H1 (cell line): Measurements from ENCODE around the gene CLEC10A. TPM values are rescaled to one million over a fixed set of nuclear protein-coding genes. Genes with fewer than 3 reads are reported as not detected.

ENCODE experiments used
- CTCF ChIA-PET: fragments of 300-600 bp; sonication (Branson Sonifier 250); formaldehyde crosslinking; loops from one replicate; lab custom pipeline; 2021; ENCODE audit not compliant: partially characterized antibody; lab: Charles Lee
- POLR2A ChIA-PET: fragments of 300-600 bp; sonication (Branson Sonifier 250); formaldehyde crosslinking; loops from one replicate; lab custom pipeline; 2021; ENCODE audit warnings: inconsistent platforms; ENCODE audit not compliant: partially characterized antibody; lab: Charles Lee
- DNase-seq, 2 experiments: peaks; one replicate each; pipeline versions ENCODE4 v3.0.0 to v3.0.0-alpha.2; 2010 to 2022; ENCODE audit warnings: low spot score in 2 of 2, low read depth in 1 of 2, mixed read lengths in 1 of 2
- FAIRE-seq: peaks from 2 replicates; lab custom pipeline; 2011; peaks lifted over from hg19 to GRCh38; lab: Jason Lieb, UNC
- H2AFZ ChIP-seq: 2 replicates; pipeline ENCODE4 v1.8.1; 2012; ENCODE audit warnings: low read length, inconsistent platforms
- H2AK5ac ChIP-seq: 2 replicates; pipeline ENCODE4 v1.6.1; 2013; ENCODE audit warnings: low read depth, low read length
- H2BK120ac ChIP-seq: replicated peaks from 2 replicates; pipeline ENCODE3; 2013; ENCODE audit warnings: low read depth, low read length, inconsistent platforms
- H2BK12ac ChIP-seq: 2 replicates; pipeline ENCODE4 v1.6.1; 2013; ENCODE audit warnings: low read depth, low read length
- H2BK15ac ChIP-seq: 2 replicates; pipeline ENCODE4 v1.6.1; 2013; ENCODE audit warnings: low read length
- H2BK20ac ChIP-seq: 2 replicates; pipeline ENCODE4 v1.6.1; 2013; ENCODE audit warnings: low read length
- H2BK5ac ChIP-seq: 2 replicates; pipeline ENCODE4 v1.6.1; 2013; ENCODE audit warnings: low read depth, low read length
- H3K14ac ChIP-seq: 2 replicates; pipeline ENCODE4 v1.6.1; 2013; ENCODE audit warnings: inconsistent platforms; ENCODE audit not compliant: insufficient read length
- H3K18ac ChIP-seq: 2 replicates; pipeline ENCODE4 v1.6.1; 2013; ENCODE audit warnings: low read length; ENCODE audit errors: extremely low read depth
- H3K23ac ChIP-seq: 2 replicates; pipeline ENCODE4 v1.6.1; 2013; ENCODE audit warnings: inconsistent platforms; ENCODE audit not compliant: insufficient read length
- H3K23me2 ChIP-seq: 2 replicates; pipeline ENCODE4 v1.6.1; 2013; ENCODE audit warnings: low read depth, low read length
- H3K27ac ChIP-seq: 2 replicates; pipeline ENCODE4 v1.6.1; 2011; ENCODE audit warnings: low read depth, low read length, inconsistent platforms
- H3K27me3 ChIP-seq, 4 experiments: replicated peaks in 1 of 4; 1 replicate in 1 of 4; 2 replicates in 3 of 4; pipeline versions ENCODE4 v1.6.1 to v1.8.1; 2011 to 2013; ENCODE audit warnings: low read length in 3 of 4, mild to moderate bottlenecking in 3 of 4, inconsistent platforms in 2 of 4, mixed read lengths in 2 of 4, moderate library complexity in 1 of 4; ENCODE audit not compliant: control insufficient read depth in 3 of 4, insufficient read depth in 3 of 4; ENCODE audit errors: extremely low read depth in 1 of 4
- H3K36me3 ChIP-seq, 4 experiments: 2 replicates each; pipeline versions ENCODE4 v1.6.1 to v1.8.1; 2011 to 2013; ENCODE audit warnings: mild to moderate bottlenecking in 4 of 4, low read length in 3 of 4, moderate library complexity in 2 of 4, control low read depth in 1 of 4, inconsistent platforms in 1 of 4; ENCODE audit not compliant: insufficient read depth in 4 of 4, control insufficient read depth in 2 of 4
- H3K4ac ChIP-seq: replicated peaks from 2 replicates; pipeline ENCODE3; 2013; ENCODE audit warnings: low read length, low read depth, mixed read lengths, inconsistent platforms; ENCODE audit not compliant: insufficient read length
- H3K4me1 ChIP-seq, 4 experiments: replicated peaks in 1 of 4; 1 replicate in 1 of 4; 2 replicates in 3 of 4; pipeline versions ENCODE4 v1.6.1 to v1.8.1; 2011 to 2013; ENCODE audit warnings: low read length in 3 of 4, inconsistent platforms in 2 of 4, mixed read lengths in 1 of 4; ENCODE audit not compliant: insufficient read depth in 4 of 4, control insufficient read depth in 3 of 4
- H3K4me2 ChIP-seq, 2 experiments: 2 replicates each; pipeline versions ENCODE4 v1.6.1 to v1.8.1; 2011 to 2013; ENCODE audit warnings: low read depth in 2 of 2, low read length in 2 of 2, control low read depth in 1 of 2, inconsistent platforms in 1 of 2, mild to moderate bottlenecking in 1 of 2; ENCODE audit not compliant: insufficient read depth in 1 of 2
- H3K4me3 ChIP-seq, 4 experiments: fragments of 200-600, 300-600 bp in 1 of 4; sonication (generic), shearing (Covaris generic), sonication (Bioruptor Twin) in 1 of 4; 2 replicates each; pipeline versions ENCODE4 v1.5.1 to v1.8.1; 2011 to 2016; ENCODE audit warnings: low read length in 4 of 4, low read depth in 3 of 4, control low read depth in 2 of 4, inconsistent platforms in 2 of 4, mild to moderate bottlenecking in 2 of 4, mixed read lengths in 1 of 4, moderate library complexity in 1 of 4; ENCODE audit not compliant: insufficient read depth in 2 of 4; ENCODE audit errors: extremely low read depth in 1 of 4
- H3K56ac ChIP-seq: replicated peaks from 2 replicates; pipeline ENCODE3; 2013; ENCODE audit warnings: low read depth, mild to moderate bottlenecking, mixed read lengths, low read length, inconsistent platforms; ENCODE audit not compliant: insufficient read length
- H3K79me1 ChIP-seq: 2 replicates; pipeline ENCODE4 v1.6.1; 2013; ENCODE audit warnings: low read depth, low read length, control low read depth
- H3K79me2 ChIP-seq, 2 experiments: 2 replicates each; pipeline versions ENCODE4 v1.6.1 to v1.8.1; 2012 to 2013; ENCODE audit warnings: low read length in 2 of 2, mild to moderate bottlenecking in 2 of 2, inconsistent platforms in 1 of 2; ENCODE audit not compliant: insufficient read depth in 2 of 2, control insufficient read depth in 1 of 2
- H3K9ac ChIP-seq, 4 experiments: replicated peaks in 1 of 4; 1 replicate in 1 of 4; 2 replicates in 3 of 4; pipeline versions ENCODE4 v1.6.1 to v1.8.1; 2011 to 2013; ENCODE audit warnings: low read depth in 3 of 4, low read length in 3 of 4, control low read depth in 2 of 4, mild to moderate bottlenecking in 2 of 4, moderate library complexity in 2 of 4, inconsistent platforms in 1 of 4; ENCODE audit errors: extremely low read depth in 1 of 4
- H3K9me3 ChIP-seq, 2 experiments: 2 replicates each; pipeline versions ENCODE4 v1.6.1 to v1.8.1; 2012 to 2013; ENCODE audit warnings: mild to moderate bottlenecking in 2 of 2, moderate library complexity in 2 of 2, control low read depth in 1 of 2, inconsistent platforms in 1 of 2, low read depth in 1 of 2, low read length in 1 of 2, mixed read lengths in 1 of 2; ENCODE audit not compliant: insufficient read depth in 2 of 2
- H4K20me1 ChIP-seq, 2 experiments: replicated peaks in 1 of 2; 2 replicates each; pipeline versions ENCODE3 to v1.8.1; 2011 to 2013; ENCODE audit warnings: inconsistent platforms in 2 of 2, low read length in 2 of 2, mild to moderate bottlenecking in 1 of 2; ENCODE audit not compliant: insufficient read depth in 2 of 2, control insufficient read depth in 1 of 2
- H4K5ac ChIP-seq: 2 replicates; pipeline ENCODE4 v1.6.1; 2013; ENCODE audit warnings: low read length, low read depth, mixed read lengths, inconsistent platforms; ENCODE audit not compliant: insufficient read length
- H4K8ac ChIP-seq: 2 replicates; pipeline ENCODE4 v1.8.0; 2013; ENCODE audit warnings: mild to moderate bottlenecking, moderate library complexity, low read length, inconsistent platforms; ENCODE audit not compliant: insufficient read depth; ENCODE audit errors: extremely low read depth
- H4K91ac ChIP-seq: replicated peaks from 2 replicates; pipeline ENCODE3; 2013; ENCODE audit warnings: low read length, mixed read lengths, inconsistent platforms; ENCODE audit not compliant: insufficient read length
- CHD1 ChIP-seq: IDR thresholded peaks from 2 replicates; pipeline ENCODE4 v1.6.1; 2012; ENCODE audit warnings: low read depth, low read length, improper control_type of control experiment
- EZH2 ChIP-seq: fragments of 200-600 bp; sonication (generic); IDR thresholded peaks from 2 replicates; pipeline ENCODE4 v1.7.1; 2012; ENCODE audit warnings: low read depth, mild to moderate bottlenecking, moderate library complexity, low read length, inconsistent platforms; ENCODE audit not compliant: severe bottlenecking
- KDM1A ChIP-seq: fragments of 200-600, 300-600 bp; sonication (generic); IDR thresholded peaks from 2 replicates; pipeline ENCODE4 v1.7.1; 2016; ENCODE audit warnings: mild to moderate bottlenecking, low read length, borderline replicate concordance
- POU5F1 ChIP-seq: IDR thresholded peaks from 2 replicates; pipeline ENCODE4 v1.6.1; 2011; ENCODE audit warnings: low read depth, mild to moderate bottlenecking, low read length, moderate library complexity
- WGBS, 2 experiments: shearing (Covaris generic) in 1 of 2; methylation state at CpG; one replicate each; pipeline versions ENCODE4 v1.1.6 to v1.1.7; 2013 to 2015; ENCODE audit warnings: low lambda C conversion rate in 2 of 2, mixed read lengths in 2 of 2, inconsistent platforms in 1 of 2, low coverage in 1 of 2, missing lambda C conversion rate in 1 of 2; ENCODE audit not compliant: insufficient replicate concordance in 2 of 2, insufficient coverage in 1 of 2, insufficient read length in 1 of 2; ENCODE audit errors: extremely low coverage in 1 of 2, missing lambda C conversion rate in 1 of 2; 5-methylcytosine and 5-hydroxymethylcytosine counted together
- polyA plus RNA-seq, 7 experiments: library from polyadenylated mRNA; depleted of rRNA in 3 of 7; stranded (reverse) in 5 of 7; unstranded in 2 of 7; fragments of >200 nt in 5 of 7; fragments of 200-250 nt in 2 of 7; gene quantifications; 1 replicate in 5 of 7; 2 replicates in 1 of 7; 4 replicates in 1 of 7; pipeline versions ENCODE4 v1.2.1 to v1.2.3, GENCODE V29; 2011 to 2013; ENCODE audit warnings: missing spikeins in 2 of 7, mixed read lengths in 2 of 7
- total RNA-seq: library from RNA; stranded (reverse); fragmentation: NEBNext Ultra II Directional; extraction: Animal tissue kit (Norgen Biotek cat#: 25700); gene quantifications from 2 replicates; pipeline ENCODE4 v1.2.1, GENCODE V29; 2021

Gene CLEC10A
- total and polyA plus RNA-seq, 2 of the 8 experiments (the other 6 are each of a cell fraction or from before 2014, with no cell fraction given): not detected

DNA sequence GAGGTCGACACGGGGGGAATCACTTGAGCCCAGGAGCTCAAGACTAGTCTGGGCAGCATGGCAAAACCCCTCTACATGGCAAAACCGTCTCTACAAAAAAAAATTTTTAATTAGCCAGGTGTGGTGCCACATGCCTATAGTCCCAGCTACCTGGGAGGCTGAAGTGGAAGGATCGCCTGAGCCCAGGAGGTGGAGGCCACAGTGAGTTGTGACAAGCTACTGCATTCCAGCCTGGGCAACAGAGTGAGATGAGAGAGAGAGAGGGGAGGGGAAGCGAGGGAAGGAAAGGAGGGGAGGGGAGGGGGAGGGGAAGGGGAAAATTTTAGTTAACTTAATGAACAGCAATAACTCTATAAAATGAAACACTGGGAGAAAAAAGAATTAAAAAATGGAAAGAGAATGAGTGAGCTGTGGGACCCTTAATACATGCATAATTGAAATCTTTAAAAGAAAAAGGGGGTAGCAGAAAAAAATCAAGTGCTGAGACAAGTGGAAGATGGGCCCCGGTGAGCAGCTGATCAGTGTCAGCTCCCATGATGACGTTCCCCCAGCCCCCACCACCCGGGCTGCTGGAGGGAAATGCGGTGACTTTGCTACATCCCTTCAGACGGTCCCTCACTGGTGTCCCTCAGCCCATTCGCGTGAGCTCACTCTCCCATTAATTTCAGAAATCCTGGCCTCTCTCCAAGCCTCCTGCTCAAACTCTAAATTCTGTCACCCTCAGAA, 31.9 kb upstream of the CLEC10A start:
- Histone ChIP-seq H4K20me1 (peaks cover 0 to 9% of the 10 kb centered on the region in 2 experiments), H4K91ac (no peak overlapping the region), H4K8ac (no peak overlapping the region; the same call in 1 of the 2 replicates), H3K4ac (peak overlapping the region; percentile 32), H3K18ac (no peak overlapping the region), H3K23me2 (peaks cover 11% of the 10 kb centered on the region), H3K36me3 (no peaks in the 10 kb centered on the region), H3K14ac (no peak overlapping the region), H3K4me3 (no peak overlapping the region), H2BK12ac (peak overlapping the region; percentile 39; the same call in 1 of the 2 replicates), H3K9ac (no peak overlapping the region), H3K79me1 (peaks cover 2% of the 10 kb centered on the region; the same call in 1 of the 2 replicates), H3K23ac (no peak overlapping the region), H3K27me3 (no peaks in the 10 kb centered on the region), H3K79me2 (no peaks in the 10 kb centered on the region), H4K5ac (no peak overlapping the region), H2AK5ac (0 out of 2 replicates have a peak overlapping the region, but pooled peaks have one; percentile 24)
- ChIA-PET CTCF (interaction anchor here (0.6 to 3.2 kb wide), 4 partner anchors 10 to 60 kb away, joined by 3 to 21 read pairs (median 5); no protein-coding TSS in a partner anchor), POLR2A (interaction anchor here (1.0 to 1.2 kb wide), 4 partner anchors 11 to 73 kb away, joined by 3 to 4 read pairs (median 3); no protein-coding TSS in a partner anchor)
- no peak for FAIRE-seq
- TF ChIP-seq EZH2 (no peak), CHD1 (no peak), POU5F1 (no peak), KDM1A (no peak)
- TF ChIP-seq, all 59 proteins: peak for 0
- H3K56ac ChIP-seq: no peak overlapping the region
- H2BK120ac ChIP-seq: no peak overlapping the region
- no peak overlapping the region for H2AFZ ChIP-seq
- 66% methylated on average over 12 of the region's 12 CpGs; no CpG with 5 or more reads in 1 of the 2 experiments for whole genome bisulfite sequencing, 2 experiments
- no peak overlapping the region for H3K27ac ChIP-seq
- H2BK20ac ChIP-seq: peak overlapping the region; percentile 61; the same call in 1 of the 2 replicates
- DNase-seq: no peak
- no peak overlapping the region for H2BK5ac ChIP-seq
- no peaks in the 10 kb centered on the region for H3K9me3 ChIP-seq
- no peak overlapping the region for H2BK15ac ChIP-seq
- peaks cover 0 to 12% (median 4%) of the 10 kb centered on the region in 4 experiments; a peak in 4 of 7 replicates for H3K4me1 ChIP-seq
- H3K4me2 ChIP-seq: no peak overlapping the region
